ENCODE results near the gene HOXC5. TPM values are rescaled to one million over a fixed set of nuclear protein-coding genes. Genes with fewer than 3 reads are reported as not detected.

HOXC5 gene
- total and polyA plus RNA-seq, 9 donors = 1.8 to 11.0 (median 2.9) TPM

- H3K4me3 ChIP-seq = no peak overlapping the region
- TF ChIP-seq EP300 (IDR thresholded peaks at IDR 0.05) (no peak), POLR2A (IDR thresholded peaks at IDR 0.05) (no peak), CTCF (IDR thresholded peaks at IDR 0.05) (no peak)
- 75 to 93% (median 91%) methylated on average over 19 of the region's 19 CpGs for WGBS, 3 donors
- H3K36me3 ChIP-seq = no peaks in the 10 kb centered on the region
- intact Hi-C loops (cut with DNase I) = loop anchor here in 3 of 4 donors (5.0 to 10.0 kb wide), 3 partner anchors 204 to 372 kb away; partner anchors contain the start of gene GPR84 (in 2 of the 3)
- no peaks in the 10 kb centered on the region for H3K9me3 ChIP-seq
- DNase-seq = no peak
- H3K27me3 ChIP-seq = no peaks in the 10 kb centered on the region
- peaks cover 3% of the 10 kb centered on the region for H3K4me1 ChIP-seq (ENCODE audit: insufficient read depth)
- no peak overlapping the region for H3K27ac ChIP-seq
These were observed 29.9 kb upstream of the HOXC5 start for GRCh38 chr12:54002915-54003389.

- TF ChIP-seq POLR2A (IDR thresholded peaks at IDR 0.05) (no peak), CTCF (IDR thresholded peaks at IDR 0.05) (no peak)
- Histone ChIP-seq H3K4me1 (ENCODE audit: insufficient read depth) (peaks cover 3% of the 10 kb centered on the region), H3K4me3 (no peak overlapping the region), H3K27me3 (no peaks in the 10 kb centered on the region), H3K36me3 (no peaks in the 10 kb centered on the region), H3K9me3 (no peaks in the 10 kb centered on the region), H3K27ac (no peak overlapping the region)
- DNase-seq = no peak
- WGBS, 3 donors = 46 to 84% (median 82%) methylated on average over 3 of the region's 3 CpGs
- intact Hi-C loops (cut with DNase I) = loop anchor here (2.0 to 10.0 kb wide), 5 partner anchors 189 to 371 kb away; partner anchors contain the start of gene GPR84 (in 2 of the 4)
These were observed 29.2 kb upstream of the HOXC5 start for GRCh38 chr12:54003625-54004024.

GRCh38 chr12:54004063-54004840 is 28.6 kb upstream of the HOXC5 start:
- DNase-seq = no peak
- Histone ChIP-seq H3K27me3 (no peaks in the 10 kb centered on the region), H3K4me1 (ENCODE audit: insufficient read depth) (peaks cover 3% of the 10 kb centered on the region), H3K27ac (no peak overlapping the region), H3K9me3 (no peaks in the 10 kb centered on the region), H3K4me3 (no peak overlapping the region), H3K36me3 (no peaks in the 10 kb centered on the region)
- intact Hi-C loops (cut with DNase I) = loop anchor here (2.0 to 10.0 kb wide), 5 partner anchors 189 to 371 kb away; partner anchors contain the start of gene GPR84 (in 2 of the 4)
- 65 to 83% (median 82%) methylated on average over 20 of the region's 20 CpGs for WGBS, 3 donors
- TF ChIP-seq CTCF (IDR thresholded peaks at IDR 0.05) (no peak), EP300 (IDR thresholded peaks at IDR 0.05) (no peak), POLR2A (IDR thresholded peaks at IDR 0.05) (no peak)

- Histone ChIP-seq H3K4me1 (ENCODE audit: insufficient read depth) (peaks cover 3% of the 10 kb centered on the region), H3K9me3 (no peaks in the 10 kb centered on the region), H3K27ac (no peak overlapping the region), H3K27me3 (no peaks in the 10 kb centered on the region), H3K36me3 (no peaks in the 10 kb centered on the region), H3K4me3 (no peak overlapping the region)
- intact Hi-C loops (cut with DNase I) = loop anchor here (2.0 to 10.0 kb wide), 6 partner anchors 187 to 370 kb away; partner anchors contain the start of gene GPR84 (in 2 of the 4)
- WGBS, 3 donors = 60 to 74% (median 70%) methylated on average over 31 of the region's 31 CpGs
- no peak for DNase-seq
- no peak for TF ChIP-seq CTCF (IDR thresholded peaks at IDR 0.05)
- TF ChIP-seq POLR2A (IDR thresholded peaks at IDR 0.05) = no peak
- TF ChIP-seq EP300 (IDR thresholded peaks at IDR 0.05) = no peak
These were observed 27.9 kb upstream of the HOXC5 start for GRCh38 chr12:54004841-54005530.
